ENCODE data around the gene CMIP.

DNA sequence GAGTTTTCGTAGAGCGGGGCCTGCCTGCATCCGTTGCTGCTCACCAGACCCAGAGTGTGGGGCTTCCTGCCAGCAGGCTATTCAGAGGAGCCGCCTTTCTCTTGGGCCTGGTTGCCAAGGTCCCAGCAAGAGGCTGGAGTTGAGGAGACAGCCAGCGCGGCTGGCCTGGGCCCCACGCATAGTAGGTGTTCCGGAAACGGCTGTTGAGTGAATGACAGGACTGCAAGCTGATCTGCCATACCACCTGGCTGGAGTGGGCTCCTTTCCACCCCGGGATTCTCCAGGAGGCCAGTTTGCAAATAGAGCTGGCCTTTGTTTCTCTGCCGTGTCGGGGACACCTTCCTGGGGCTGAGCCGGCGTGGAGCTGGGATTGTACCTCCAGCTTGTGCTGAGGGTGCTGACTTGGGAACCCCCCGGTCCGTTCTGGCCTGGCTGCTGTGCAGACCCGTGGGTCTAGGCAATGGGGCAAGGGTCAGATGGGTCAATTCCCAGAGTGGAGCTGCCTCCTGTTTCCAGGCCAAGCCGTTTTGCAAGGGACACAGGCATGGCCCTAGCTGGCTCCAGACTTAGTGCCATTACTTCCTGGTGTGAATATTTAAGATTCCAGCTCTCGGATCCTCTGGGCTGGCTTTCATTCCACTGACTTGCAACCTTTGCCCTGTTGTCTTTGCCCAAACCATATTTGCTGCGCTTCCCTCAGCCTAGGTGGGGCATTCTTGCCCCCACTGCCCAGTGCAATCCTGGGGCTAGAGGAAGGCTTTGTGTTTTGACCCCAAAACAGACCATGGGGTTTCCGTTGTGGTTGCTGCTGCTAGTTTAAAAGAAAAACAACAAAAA lies 68.8 kb downstream of the CMIP start:
- TF ChIP-seq TCF7 (CRISPR knock-in tag; IDR thresholded peaks at IDR 0.05; ENCODE audit: low read depth), result no peak
- TF ChIP-seq, protein P1, sequence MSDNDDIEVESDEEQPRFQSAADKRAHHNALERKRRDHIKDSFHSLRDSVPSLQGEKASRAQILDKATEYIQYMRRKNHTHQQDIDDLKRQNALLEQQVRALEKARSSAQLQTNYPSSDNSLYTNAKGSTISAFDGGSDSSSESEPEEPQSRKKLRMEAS (CRISPR knock-in tag; IDR thresholded peaks at IDR 0.05), result no peak
- TF ChIP-seq, protein P2, sequence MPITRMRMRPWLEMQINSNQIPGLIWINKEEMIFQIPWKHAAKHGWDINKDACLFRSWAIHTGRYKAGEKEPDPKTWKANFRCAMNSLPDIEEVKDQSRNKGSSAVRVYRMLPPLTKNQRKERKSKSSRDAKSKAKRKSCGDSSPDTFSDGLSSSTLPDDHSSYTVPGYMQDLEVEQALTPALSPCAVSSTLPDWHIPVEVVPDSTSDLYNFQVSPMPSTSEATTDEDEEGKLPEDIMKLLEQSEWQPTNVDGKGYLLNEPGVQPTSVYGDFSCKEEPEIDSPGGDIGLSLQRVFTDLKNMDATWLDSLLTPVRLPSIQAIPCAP (CRISPR knock-in tag; IDR thresholded peaks at IDR 0.05), result no peak
- TF ChIP-seq FOXP1 (CRISPR knock-in tag; IDR thresholded peaks at IDR 0.05; ENCODE audit: borderline replicate concordance), result no peak
- TF ChIP-seq, protein P3, sequence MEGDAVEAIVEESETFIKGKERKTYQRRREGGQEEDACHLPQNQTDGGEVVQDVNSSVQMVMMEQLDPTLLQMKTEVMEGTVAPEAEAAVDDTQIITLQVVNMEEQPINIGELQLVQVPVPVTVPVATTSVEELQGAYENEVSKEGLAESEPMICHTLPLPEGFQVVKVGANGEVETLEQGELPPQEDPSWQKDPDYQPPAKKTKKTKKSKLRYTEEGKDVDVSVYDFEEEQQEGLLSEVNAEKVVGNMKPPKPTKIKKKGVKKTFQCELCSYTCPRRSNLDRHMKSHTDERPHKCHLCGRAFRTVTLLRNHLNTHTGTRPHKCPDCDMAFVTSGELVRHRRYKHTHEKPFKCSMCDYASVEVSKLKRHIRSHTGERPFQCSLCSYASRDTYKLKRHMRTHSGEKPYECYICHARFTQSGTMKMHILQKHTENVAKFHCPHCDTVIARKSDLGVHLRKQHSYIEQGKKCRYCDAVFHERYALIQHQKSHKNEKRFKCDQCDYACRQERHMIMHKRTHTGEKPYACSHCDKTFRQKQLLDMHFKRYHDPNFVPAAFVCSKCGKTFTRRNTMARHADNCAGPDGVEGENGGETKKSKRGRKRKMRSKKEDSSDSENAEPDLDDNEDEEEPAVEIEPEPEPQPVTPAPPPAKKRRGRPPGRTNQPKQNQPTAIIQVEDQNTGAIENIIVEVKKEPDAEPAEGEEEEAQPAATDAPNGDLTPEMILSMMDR (IDR thresholded peaks at IDR 0.05), result no peak
- TF ChIP-seq, protein P4, sequence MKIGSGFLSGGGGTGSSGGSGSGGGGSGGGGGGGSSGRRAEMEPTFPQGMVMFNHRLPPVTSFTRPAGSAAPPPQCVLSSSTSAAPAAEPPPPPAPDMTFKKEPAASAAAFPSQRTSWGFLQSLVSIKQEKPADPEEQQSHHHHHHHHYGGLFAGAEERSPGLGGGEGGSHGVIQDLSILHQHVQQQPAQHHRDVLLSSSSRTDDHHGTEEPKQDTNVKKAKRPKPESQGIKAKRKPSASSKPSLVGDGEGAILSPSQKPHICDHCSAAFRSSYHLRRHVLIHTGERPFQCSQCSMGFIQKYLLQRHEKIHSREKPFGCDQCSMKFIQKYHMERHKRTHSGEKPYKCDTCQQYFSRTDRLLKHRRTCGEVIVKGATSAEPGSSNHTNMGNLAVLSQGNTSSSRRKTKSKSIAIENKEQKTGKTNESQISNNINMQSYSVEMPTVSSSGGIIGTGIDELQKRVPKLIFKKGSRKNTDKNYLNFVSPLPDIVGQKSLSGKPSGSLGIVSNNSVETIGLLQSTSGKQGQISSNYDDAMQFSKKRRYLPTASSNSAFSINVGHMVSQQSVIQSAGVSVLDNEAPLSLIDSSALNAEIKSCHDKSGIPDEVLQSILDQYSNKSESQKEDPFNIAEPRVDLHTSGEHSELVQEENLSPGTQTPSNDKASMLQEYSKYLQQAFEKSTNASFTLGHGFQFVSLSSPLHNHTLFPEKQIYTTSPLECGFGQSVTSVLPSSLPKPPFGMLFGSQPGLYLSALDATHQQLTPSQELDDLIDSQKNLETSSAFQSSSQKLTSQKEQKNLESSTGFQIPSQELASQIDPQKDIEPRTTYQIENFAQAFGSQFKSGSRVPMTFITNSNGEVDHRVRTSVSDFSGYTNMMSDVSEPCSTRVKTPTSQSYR (CRISPR knock-in tag; IDR thresholded peaks at IDR 0.05), result no peak
- no peak for TF ChIP-seq FOXK1 (CRISPR knock-in tag; IDR thresholded peaks at IDR 0.05)
- TF ChIP-seq CREM (CRISPR knock-in tag; IDR thresholded peaks at IDR 0.05), result no peak
- no peak for TF ChIP-seq ZNF232 (CRISPR knock-in tag; IDR thresholded peaks at IDR 0.05)

Data from WTC11 (cell line).